ENCODE measurements around the gene EP400. TPM values are rescaled to one million over a fixed set of nuclear protein-coding genes. Genes with fewer than 3 reads are reported as not detected.

Gene EP400
- total and polyA plus RNA-seq, 2 of the 13 experiments (the other 11 are each of a cell fraction or from before 2014, with no cell fraction given), result 4.9 to 5.0 TPM

- H3K4me1 ChIP-seq (ENCODE audit: insufficient read depth, low read length), result no peaks in the 10 kb centered on the region
- H3K27me3 ChIP-seq (ENCODE audit: control insufficient read depth in 1 of 2, insufficient read depth in 2 of 2, low read length in 2 of 2), result no peaks in the 10 kb centered on the region
- TF ChIP-seq RXRA (CRISPR knock-in tag; IDR thresholded peaks at IDR 0.05) (no peak), ZNF24 (IDR thresholded peaks at IDR 0.05) (no peak), SNAPC2 (CRISPR knock-in tag; IDR thresholded peaks at IDR 0.05) (no peak), KDM2A (CRISPR knock-in tag; IDR thresholded peaks at IDR 0.05; ENCODE audit: borderline replicate concordance, low read depth) (no peak), SNRNP70 (IDR thresholded peaks at IDR 0.05; ENCODE audit: low read depth, low read length) (no peak), NCOA5 (CRISPR knock-in tag; IDR thresholded peaks at IDR 0.05) (no peak), ZNF577 (CRISPR knock-in tag; IDR thresholded peaks at IDR 0.05; ENCODE audit: borderline replicate concordance, low read depth) (no peak), MXD3 (CRISPR knock-in tag; IDR thresholded peaks at IDR 0.05) (no peak), NPAS2 (CRISPR knock-in tag; IDR thresholded peaks at IDR 0.05; ENCODE audit: borderline replicate concordance) (no peak), MEF2D (CRISPR knock-in tag; IDR thresholded peaks at IDR 0.05) (no peak), NFATC3 (CRISPR knock-in tag; IDR thresholded peaks at IDR 0.05) (no peak), PPARG (CRISPR knock-in tag; conservative IDR thresholded peaks at IDR 0.05) (no peak), ZNF547 (CRISPR knock-in tag; IDR thresholded peaks at IDR 0.05) (no peak)
- TF ChIP-seq, protein P1, sequence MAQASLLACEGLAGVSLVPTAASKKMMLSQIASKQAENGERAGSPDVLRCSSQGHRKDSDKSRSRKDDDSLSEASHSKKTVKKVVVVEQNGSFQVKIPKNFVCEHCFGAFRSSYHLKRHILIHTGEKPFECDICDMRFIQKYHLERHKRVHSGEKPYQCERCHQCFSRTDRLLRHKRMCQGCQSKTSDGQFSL (CRISPR knock-in tag; IDR thresholded peaks at IDR 0.05), result no peak
- TF ChIP-seq, protein P2, sequence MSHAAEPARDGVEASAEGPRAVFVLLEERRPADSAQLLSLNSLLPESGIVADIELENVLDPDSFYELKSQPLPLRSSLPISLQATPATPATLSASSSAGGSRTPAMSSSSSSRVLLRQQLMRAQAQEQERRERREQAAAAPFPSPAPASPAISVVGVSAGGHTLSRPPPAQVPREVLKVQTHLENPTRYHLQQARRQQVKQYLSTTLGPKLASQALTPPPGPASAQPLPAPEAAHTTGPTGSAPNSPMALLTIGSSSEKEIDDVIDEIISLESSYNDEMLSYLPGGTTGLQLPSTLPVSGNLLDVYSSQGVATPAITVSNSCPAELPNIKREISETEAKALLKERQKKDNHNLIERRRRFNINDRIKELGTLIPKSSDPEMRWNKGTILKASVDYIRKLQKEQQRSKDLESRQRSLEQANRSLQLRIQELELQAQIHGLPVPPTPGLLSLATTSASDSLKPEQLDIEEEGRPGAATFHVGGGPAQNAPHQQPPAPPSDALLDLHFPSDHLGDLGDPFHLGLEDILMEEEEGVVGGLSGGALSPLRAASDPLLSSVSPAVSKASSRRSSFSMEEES (CRISPR knock-in tag; IDR thresholded peaks at IDR 0.05), result no peak
- no peak overlapping the region for H3K4me3 ChIP-seq (replicated peaks in 1 of 3; ENCODE audit: insufficient read depth in 1 of 3, low read depth in 2 of 3, low read length in 3 of 3)
- no peaks in the 10 kb centered on the region for H3K79me2 ChIP-seq (ENCODE audit: insufficient read depth, low read length)
- H3K9ac ChIP-seq (ENCODE audit: insufficient read depth, low read depth, low read length), result no peak overlapping the region
- ChIA-PET CTCF (ENCODE audit: low intra/inter-chr PET ratio, low total read pairs) (no interaction called here), POLR2A (no interaction called here)
- no peak overlapping the region for H3K4me2 ChIP-seq (ENCODE audit: low read depth, low read length)
- WGBS (ENCODE audit: low lambda C conversion rate), result 99% methylated on average over 9 of the region's 14 CpGs
- no peaks in the 10 kb centered on the region; the same call in 1 of the 2 replicates for H3K9me3 ChIP-seq (ENCODE audit: low read length)
- no peak overlapping the region for H2AFZ ChIP-seq (ENCODE audit: low read length)
- H4K20me1 ChIP-seq (ENCODE audit: insufficient read depth, low read length), result no peaks in the 10 kb centered on the region
- no TSS peak for BruUV-seq (replicated peaks)
- peaks cover 45 to 76% of the 10 kb centered on the region in 2 experiments for H3K36me3 ChIP-seq (replicated peaks in 1 of 2; ENCODE audit: control insufficient read depth in 1 of 2, insufficient read depth in 2 of 2, low read length in 2 of 2)
- in situ Hi-C loops (cut with HindIII; ENCODE audit: extremely low pct_ligation_motif_present, low pct_unique_long_range_greater_than_20kb), result no loop called here
- intact Hi-C loops (cut with micrococcal nuclease; ENCODE audit: unreplicated experiment), result no loop called here
- H3K27ac ChIP-seq (ENCODE audit: extremely low read length, insufficient read depth, low read length), result no peak overlapping the region
- DNase-seq (ENCODE audit: low spot score), result no peak
- no peak for FAIRE-seq
- ATAC-seq, result no peak
Observed at GRCh38 chr12:132049876-132050275, 100.1 kb downstream of the EP400 start.
